Measurements from ENCODE around the gene CRIP2. TPM values are rescaled to one million over a fixed set of nuclear protein-coding genes. Genes with fewer than 3 reads are reported as not detected.

The CRIP2 gene
- total and polyA plus RNA-seq, 10 of the 15 experiments (the other 5 are each of a cell fraction or from before 2014, with no cell fraction given): 0.04 to 0.62 (median 0.37) TPM; not detected in 5

GRCh38 chr14:105485739-105486162, 11.1 kb downstream of the CRIP2 start:
- no peak for FAIRE-seq
- in situ Hi-C loops (cut with MboI): loop anchor here (5.0 kb wide), 1 partner anchor 113 kb away; no protein-coding TSS in a partner anchor
- no TSS peak for BruUV-seq (replicated peaks)
- ChIA-PET SMC1A (ENCODE audit: uncharacterized antibody, unreplicated experiment) (interaction anchor here (1.1 kb wide), 1 partner anchor 43 kb away, joined by 3 read pairs; no protein-coding TSS in a partner anchor), POLR2A (no interaction called here), CTCF (interaction anchor here (0.6 to 1.8 kb wide), 4 partner anchors 81 to 120 kb away, joined by 3 to 7 read pairs (median 4); no protein-coding TSS in a partner anchor), RAD21 (ENCODE audit: unreplicated experiment) (interaction anchor here (0.7 kb wide), 1 partner anchor 43 kb away, joined by 3 read pairs; no protein-coding TSS in a partner anchor)
- peaks cover 37% of the 10 kb centered on the region for H3K4me1 ChIP-seq (ENCODE audit: control insufficient read depth, insufficient read depth, low read length)
- peak overlapping the region; percentile 100 for H3K4me2 ChIP-seq (ENCODE audit: control insufficient read depth, insufficient read depth)
- no peak overlapping the region for H3K4me3 ChIP-seq
- peaks cover 3% of the 10 kb centered on the region for H3K79me2 ChIP-seq (ENCODE audit: control insufficient read depth, insufficient read depth, low read length)
- H3K9me3 ChIP-seq (replicated peaks; ENCODE audit: control insufficient read depth, insufficient read depth, low read length): no peaks in the 10 kb centered on the region
- intact Hi-C loops (cut with micrococcal nuclease; ENCODE audit: unreplicated experiment): loop anchor here (10.0 kb wide), 1 partner anchor 421 kb away; the partner anchor contains the start of gene GPR132
- ATAC-seq: no peak; the same call in 2 of the 3 replicates
- H3K9ac ChIP-seq (ENCODE audit: control insufficient read depth, insufficient read depth, low read length): no peak overlapping the region
- H2AFZ ChIP-seq (ENCODE audit: control insufficient read depth, low read depth, low read length): no peak overlapping the region
- TF ChIP-seq, protein P1, sequence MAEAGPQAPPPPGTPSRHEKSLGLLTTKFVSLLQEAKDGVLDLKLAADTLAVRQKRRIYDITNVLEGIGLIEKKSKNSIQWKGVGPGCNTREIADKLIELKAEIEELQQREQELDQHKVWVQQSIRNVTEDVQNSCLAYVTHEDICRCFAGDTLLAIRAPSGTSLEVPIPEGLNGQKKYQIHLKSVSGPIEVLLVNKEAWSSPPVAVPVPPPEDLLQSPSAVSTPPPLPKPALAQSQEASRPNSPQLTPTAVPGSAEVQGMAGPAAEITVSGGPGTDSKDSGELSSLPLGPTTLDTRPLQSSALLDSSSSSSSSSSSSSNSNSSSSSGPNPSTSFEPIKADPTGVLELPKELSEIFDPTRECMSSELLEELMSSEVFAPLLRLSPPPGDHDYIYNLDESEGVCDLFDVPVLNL (IDR thresholded peaks at IDR 0.05; ENCODE audit: low read depth, low read length): no peak
- TF ChIP-seq YY1 (IDR thresholded peaks at IDR 0.05; ENCODE audit: low read depth, low read length) (peak; percentile 65), ZBTB33 (IDR thresholded peaks at IDR 0.05) (peak; percentile 89), HDGF (IDR thresholded peaks at IDR 0.05) (peak; percentile 84), SMARCA5 (IDR thresholded peaks at IDR 0.05) (no peak), CTCF (IDR thresholded peaks at IDR 0.05 in 2 of 3, conservative IDR thresholded peaks at IDR 0.05 in 1 of 3; ENCODE audit: control insufficient read depth in 2 of 3, extremely low read depth in 1 of 3, insufficient read depth in 1 of 3, low read depth in 3 of 3, low read length in 3 of 3) (peak; percentile 23 to 44 (median 29); a peak in 3 of 6 replicates)
- DNase-seq (ENCODE audit: low read depth, low spot score): no peak
- no peaks in the 10 kb centered on the region for H3K36me3 ChIP-seq (ENCODE audit: control insufficient read depth in 2 of 2, insufficient read depth in 2 of 2, low read length in 1 of 2)
- WGBS (ENCODE audit: insufficient coverage, insufficient replicate concordance, low lambda C conversion rate, missing lambda C conversion rate): 4% methylated on average over 12 of the region's 12 CpGs
- H3K27ac ChIP-seq (ENCODE audit: control insufficient read depth, insufficient read depth): no peak overlapping the region
- no peaks in the 10 kb centered on the region for H3K27me3 ChIP-seq (replicated peaks in 1 of 2; ENCODE audit: control insufficient read depth in 2 of 2, insufficient read depth in 2 of 2, low read length in 1 of 2)
- no peaks in the 10 kb centered on the region for H4K20me1 ChIP-seq (ENCODE audit: control insufficient read depth, insufficient read depth)
